GM12892 (cell line): ENCODE results near the gene TMEM138.
"Not testable (repeated sequence)": the region's sequence is repeated elsewhere in the genome, so short reads cannot be mapped to it uniquely, and the experiment has no call there.

Experiments used
- POLR2A ChIP-seq: IDR thresholded peaks from 2 replicates; pipeline ENCODE4 v1.6.1; 2011; ENCODE audit warnings: low read depth, low read length, control low read depth
- POLR2AphosphoS5 ChIP-seq: IDR thresholded peaks from 2 replicates; pipeline ENCODE4 v1.6.1; 2011; ENCODE audit warnings: low read depth, low read length, control low read depth
- TAF1 ChIP-seq: IDR thresholded peaks from 2 replicates; pipeline ENCODE4 v1.6.1; 2011; ENCODE audit warnings: low read depth, mild to moderate bottlenecking, control low read depth, low read length, borderline replicate concordance

- TF ChIP-seq POLR2A, POLR2AphosphoS5, TAF1: not testable (repeated sequence)
Observed at GRCh38 chr11:61383859-61384258, 21.7 kb downstream of the TMEM138 start.
